ENCODE data around the gene GSTK1.
"Not testable (repeated sequence)": the region's sequence is repeated elsewhere in the genome, so short reads cannot be mapped to it uniquely, and the experiment has no call there.

- TF ChIP-seq CTCF (IDR thresholded peaks at IDR 0.05; ENCODE audit: poor library complexity); EZH2 (IDR thresholded peaks at IDR 0.05; ENCODE audit: borderline replicate concordance): not testable (repeated sequence)
These were observed 941 bp downstream of the GSTK1 start for GRCh38 chr7:143264196-143264568.

All from hepatocyte (in vitro differentiated cells).